Large intestine (tissue), 3 donors: ENCODE data around the gene SPATS2. TPM values are rescaled to one million over a fixed set of nuclear protein-coding genes. Genes with fewer than 3 reads are reported as not detected.

Experiments used
- DNase-seq, 2 donors: peaks; one replicate each; pipeline versions ENCODE4 v3.0.0 to v3.0.0-alpha.2; 2013
- H3K27ac ChIP-seq: one replicate; pipeline ENCODE4 v1.5.1; 2013; ENCODE audit warnings: low read length
- H3K27me3 ChIP-seq: 2 replicates; pipeline ENCODE4 v1.6.1; 2013; ENCODE audit warnings: low read length; ENCODE audit not compliant: control insufficient read depth, insufficient read depth
- H3K36me3 ChIP-seq: 2 replicates; pipeline ENCODE4 v1.6.1; 2013; ENCODE audit warnings: low read length; ENCODE audit not compliant: control insufficient read depth, insufficient read depth
- H3K4me1 ChIP-seq: one replicate; pipeline ENCODE4 v1.6.1; 2013; ENCODE audit warnings: low read length; ENCODE audit not compliant: control insufficient read depth, insufficient read depth
- H3K4me3 ChIP-seq: one replicate; pipeline ENCODE4 v1.5.1; 2013; ENCODE audit warnings: low read length
- H3K9me3 ChIP-seq: one replicate; pipeline ENCODE4 v1.6.1; 2013; ENCODE audit warnings: mild to moderate bottlenecking, low read depth, low read length, moderate library complexity; ENCODE audit not compliant: control insufficient read depth
- WGBS: methylation state at CpG from one replicate; pipeline ENCODE4 v1.1.5; 2013; ENCODE audit warnings: low lambda C conversion rate; ENCODE audit not compliant: insufficient coverage; 5-methylcytosine and 5-hydroxymethylcytosine counted together
- polyA plus RNA-seq: library from polyadenylated mRNA; unstranded; fragments of 120-200 nt; gene quantifications from one replicate; pipeline ENCODE4 v1.2.1, GENCODE V29; 2013

The SPATS2 gene
- polyA plus RNA-seq, 1 donor: 22.7 TPM

DNA sequence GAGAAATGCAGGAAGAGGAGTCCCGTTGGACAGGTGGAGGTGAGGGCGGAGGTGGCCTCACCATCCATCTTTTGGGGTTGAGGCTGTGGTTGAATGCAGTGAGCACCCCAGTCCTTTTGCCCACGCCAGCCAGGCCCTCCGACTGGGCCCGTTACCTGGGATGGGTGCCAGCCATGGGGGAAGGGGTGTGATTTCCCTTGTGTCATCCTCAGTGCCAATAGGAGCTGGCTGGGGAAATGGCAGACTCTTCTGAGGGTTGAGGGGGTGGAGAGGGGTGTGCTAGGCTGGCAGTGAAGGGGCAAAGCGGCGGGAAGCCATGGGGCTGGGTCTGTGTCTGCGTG is 181.2 kb downstream of the SPATS2 start:
- WGBS: no CpG with 5 or more reads among the region's 8 CpGs
- DNase-seq: no peak
- H3K36me3 ChIP-seq: no peaks in the 10 kb centered on the region

DNA sequence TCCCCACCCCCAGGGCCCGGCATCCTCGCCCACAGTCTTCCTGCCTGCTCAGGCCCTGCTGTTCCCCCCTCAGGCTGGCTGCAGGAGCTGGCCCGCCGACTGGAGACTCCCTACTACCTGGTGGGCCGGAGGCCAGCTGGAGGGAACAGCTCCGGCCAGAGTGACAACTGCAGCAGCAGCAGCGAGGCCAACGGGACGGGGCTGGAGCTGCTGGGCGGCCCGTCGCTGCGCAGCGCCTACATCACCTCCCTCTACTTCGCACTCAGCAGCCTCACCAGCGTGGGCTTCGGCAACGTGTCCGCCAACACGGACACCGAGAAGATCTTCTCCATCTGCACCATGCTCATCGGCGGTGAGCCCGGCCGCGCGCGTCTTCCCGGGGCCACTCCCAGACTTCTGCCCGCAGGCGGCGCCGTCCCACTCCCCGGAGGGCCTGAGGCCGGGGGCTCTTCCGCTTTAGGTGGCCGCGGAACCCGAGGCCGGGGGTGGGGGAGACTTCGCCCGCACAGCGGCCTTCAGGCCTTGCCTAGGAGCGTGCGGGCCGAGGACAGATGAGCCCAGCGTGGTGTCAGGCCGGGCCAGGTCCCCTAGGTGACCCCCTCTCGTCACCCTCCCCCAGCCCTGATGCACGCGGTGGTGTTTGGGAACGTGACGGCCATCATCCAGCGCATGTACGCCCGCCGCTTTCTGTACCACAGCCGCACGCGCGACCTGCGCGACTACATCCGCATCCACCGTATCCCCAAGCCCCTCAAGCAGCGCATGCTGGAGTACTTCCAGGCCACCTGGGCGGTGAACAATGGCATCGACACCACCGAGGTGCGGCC is 181.8 kb downstream of the SPATS2 start:
- no peak for DNase-seq
- no peak overlapping the region for H3K27ac ChIP-seq
- peaks cover 32% of the 10 kb centered on the region for H3K4me1 ChIP-seq
- H3K4me3 ChIP-seq: peak overlapping the region; percentile 33
- H3K9me3 ChIP-seq: no peaks in the 10 kb centered on the region
- WGBS: no CpG with 5 or more reads among the region's 70 CpGs
- no peaks in the 10 kb centered on the region for H3K36me3 ChIP-seq
- H3K27me3 ChIP-seq: peaks cover 32% of the 10 kb centered on the region

More for the DNA sequence above, 181.2 kb downstream of the SPATS2 start:
- peaks cover 37% of the 10 kb centered on the region for H3K4me1 ChIP-seq
- no peak overlapping the region for H3K27ac ChIP-seq
- peaks cover 37% of the 10 kb centered on the region for H3K27me3 ChIP-seq
- peak overlapping the region; percentile 33 for H3K4me3 ChIP-seq
- H3K9me3 ChIP-seq: no peaks in the 10 kb centered on the region

DNA sequence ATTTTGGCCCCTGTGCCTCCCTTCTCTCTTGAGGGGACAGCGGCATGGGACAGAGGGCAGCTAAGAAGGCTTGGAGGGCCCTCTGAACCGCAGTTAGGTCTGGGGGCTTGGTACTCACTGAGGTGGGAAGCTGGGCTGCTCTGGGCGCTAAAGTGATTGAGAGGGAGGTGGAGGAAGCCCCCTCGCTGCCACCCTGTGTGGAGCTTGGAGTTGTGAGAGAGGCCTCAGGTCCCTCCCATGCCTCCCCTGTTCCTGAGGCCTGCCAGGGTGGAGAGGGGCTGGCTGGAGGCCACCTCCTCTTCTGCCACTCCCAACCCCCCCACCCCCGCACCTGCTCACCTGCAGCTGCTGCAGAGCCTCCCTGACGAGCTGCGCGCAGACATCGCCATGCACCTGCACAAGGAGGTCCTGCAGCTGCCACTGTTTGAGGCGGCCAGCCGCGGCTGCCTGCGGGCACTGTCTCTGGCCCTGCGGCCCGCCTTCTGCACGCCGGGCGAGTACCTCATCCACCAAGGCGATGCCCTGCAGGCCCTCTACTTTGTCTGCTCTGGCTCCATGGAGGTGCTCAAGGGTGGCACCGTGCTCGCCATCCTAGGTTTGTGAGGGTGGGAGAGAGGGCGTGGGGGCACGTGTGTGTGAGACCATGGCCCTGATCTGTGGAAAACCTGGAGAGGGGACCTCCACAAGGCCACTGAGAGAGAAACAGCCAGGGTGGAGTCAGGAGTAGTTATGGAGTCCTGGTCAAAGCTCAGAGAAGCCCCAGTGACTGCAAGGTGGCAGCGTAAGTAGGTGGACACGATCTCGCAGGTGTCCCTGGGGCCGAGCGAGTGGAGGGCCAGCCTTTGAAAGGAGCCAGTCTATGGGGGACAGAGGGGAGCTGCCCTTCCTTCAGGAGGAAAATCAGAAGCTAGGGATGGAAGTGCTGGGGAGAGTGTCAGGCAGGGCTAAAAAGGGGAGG is 182.8 kb downstream of the SPATS2 start:
- WGBS: no CpG with 5 or more reads among the region's 28 CpGs
- H3K27me3 ChIP-seq: peaks cover 22% of the 10 kb centered on the region
- H3K27ac ChIP-seq: peak overlapping the region; percentile 15
- no peaks in the 10 kb centered on the region for H3K36me3 ChIP-seq
- no peaks in the 10 kb centered on the region for H3K9me3 ChIP-seq
- peak in 1 of 2 donors; percentile 59 for DNase-seq
- peaks cover 32% of the 10 kb centered on the region for H3K4me1 ChIP-seq
- peak overlapping the region; percentile 33 for H3K4me3 ChIP-seq

DNA sequence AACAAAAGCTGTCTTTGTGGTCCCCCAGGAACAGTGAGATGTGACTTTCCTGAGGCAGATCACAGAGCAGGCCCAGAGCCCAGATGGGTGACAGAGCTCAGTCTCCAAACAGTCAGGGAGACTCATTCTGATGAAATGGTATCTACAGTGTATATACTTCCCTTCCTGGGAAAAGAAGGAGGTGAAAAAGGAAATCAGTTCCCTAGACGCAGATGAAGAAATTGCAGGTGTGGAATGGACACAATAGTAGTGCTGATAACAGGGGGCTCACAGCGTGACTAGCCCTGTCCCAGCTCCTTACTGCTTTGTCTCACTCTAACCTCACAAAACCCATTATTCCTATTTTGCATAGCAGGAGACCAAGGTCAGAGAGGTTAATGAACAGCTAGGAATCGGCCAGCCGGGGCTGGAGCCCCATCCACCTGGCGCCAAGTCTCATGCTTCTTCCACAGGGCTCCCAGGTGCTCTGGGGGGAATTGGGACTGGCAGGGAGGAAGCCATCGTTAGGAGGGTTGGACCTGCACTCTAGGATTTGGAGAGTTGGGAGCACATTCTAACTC is 183.5 kb downstream of the SPATS2 start:
- peak in 1 of 2 donors; percentile 60 for DNase-seq
- no peak overlapping the region for H3K4me3 ChIP-seq
- peaks cover 32% of the 10 kb centered on the region for H3K4me1 ChIP-seq
- peak overlapping the region; percentile 15 for H3K27ac ChIP-seq
- H3K9me3 ChIP-seq: no peaks in the 10 kb centered on the region
- H3K27me3 ChIP-seq: peaks cover 18% of the 10 kb centered on the region
- WGBS: no CpG with 5 or more reads among the region's 6 CpGs
- H3K36me3 ChIP-seq: no peaks in the 10 kb centered on the region

DNA sequence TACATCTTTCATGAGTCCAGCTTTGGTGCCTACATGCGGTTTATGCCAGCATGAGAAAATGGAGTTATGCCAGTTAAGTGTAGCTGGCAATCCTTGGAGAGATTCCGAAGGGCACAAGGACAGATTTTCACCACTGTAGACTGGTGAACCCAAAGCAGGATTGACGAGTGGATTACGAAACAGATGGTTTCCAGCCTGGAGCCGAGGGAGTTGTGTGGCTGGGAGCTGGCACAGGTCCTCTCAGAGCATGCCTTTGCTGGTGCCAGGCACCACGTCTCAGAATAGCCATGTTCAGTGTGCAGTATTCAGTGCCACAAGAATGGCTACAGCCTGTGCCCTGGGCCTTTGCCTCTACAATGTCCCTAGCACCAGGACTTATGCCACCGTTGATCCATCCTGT is 184.8 kb downstream of the SPATS2 start:
- Histone ChIP-seq H3K4me1 (peaks cover 32% of the 10 kb centered on the region), H3K4me3 (no peak overlapping the region), H3K9me3 (no peaks in the 10 kb centered on the region), H3K36me3 (peaks cover 11% of the 10 kb centered on the region), H3K27ac (no peak overlapping the region), H3K27me3 (peaks cover 10% of the 10 kb centered on the region)
- DNase-seq: no peak
- WGBS: no CpG with 5 or more reads among the region's 7 CpGs

DNA sequence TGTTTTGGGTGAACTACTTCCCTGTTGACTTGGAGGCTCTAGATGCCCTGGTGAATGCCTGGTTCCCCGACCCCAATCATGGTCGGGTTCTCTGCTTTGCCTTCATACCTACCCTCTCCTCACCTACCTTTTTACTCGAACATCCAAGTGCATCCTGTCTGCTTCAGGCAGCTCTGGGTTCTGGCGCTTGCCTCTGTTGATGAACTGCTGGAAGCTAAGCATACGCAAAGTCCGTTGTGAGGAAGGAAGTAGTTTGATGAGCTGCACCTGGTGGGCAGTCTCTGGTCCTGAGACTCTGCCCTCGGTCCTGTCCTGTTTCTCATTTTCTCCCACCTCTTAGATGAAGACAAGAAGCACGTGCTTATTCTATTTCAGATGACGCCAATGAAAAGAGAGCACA is 185.2 kb downstream of the SPATS2 start:
- Histone ChIP-seq H3K4me3 (no peak overlapping the region), H3K36me3 (peaks cover 15% of the 10 kb centered on the region), H3K27ac (no peak overlapping the region), H3K9me3 (no peaks in the 10 kb centered on the region), H3K27me3 (peaks cover 10% of the 10 kb centered on the region), H3K4me1 (peaks cover 32% of the 10 kb centered on the region)
- no CpG with 5 or more reads among the region's 9 CpGs for WGBS
- DNase-seq: no peak

DNA sequence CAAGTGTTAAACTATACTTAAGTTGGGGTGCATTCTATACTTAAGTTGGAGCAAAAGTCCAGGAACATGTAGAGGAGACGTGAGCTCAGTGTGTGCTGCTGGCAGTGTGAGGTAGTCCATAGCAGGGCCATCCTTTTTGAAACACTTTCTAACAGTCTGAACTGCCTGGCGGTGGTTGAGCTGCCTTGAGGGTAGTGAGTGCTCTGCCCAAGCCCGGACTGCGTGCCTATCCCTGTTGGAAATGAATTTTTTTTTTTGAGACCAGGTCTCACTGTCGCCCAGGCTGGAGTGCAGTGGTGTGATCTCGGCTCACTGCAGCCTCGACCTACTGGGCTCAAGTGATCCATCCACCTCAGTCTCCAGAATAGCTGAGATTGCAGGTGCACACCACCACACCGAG is 185.6 kb downstream of the SPATS2 start:
- Histone ChIP-seq H3K27ac (no peak overlapping the region), H3K27me3 (peaks cover 10% of the 10 kb centered on the region), H3K9me3 (no peaks in the 10 kb centered on the region), H3K4me3 (no peak overlapping the region), H3K4me1 (peaks cover 32% of the 10 kb centered on the region), H3K36me3 (peaks cover 20% of the 10 kb centered on the region)
- no CpG with 5 or more reads among the region's 8 CpGs for WGBS
- no peak for DNase-seq

DNA sequence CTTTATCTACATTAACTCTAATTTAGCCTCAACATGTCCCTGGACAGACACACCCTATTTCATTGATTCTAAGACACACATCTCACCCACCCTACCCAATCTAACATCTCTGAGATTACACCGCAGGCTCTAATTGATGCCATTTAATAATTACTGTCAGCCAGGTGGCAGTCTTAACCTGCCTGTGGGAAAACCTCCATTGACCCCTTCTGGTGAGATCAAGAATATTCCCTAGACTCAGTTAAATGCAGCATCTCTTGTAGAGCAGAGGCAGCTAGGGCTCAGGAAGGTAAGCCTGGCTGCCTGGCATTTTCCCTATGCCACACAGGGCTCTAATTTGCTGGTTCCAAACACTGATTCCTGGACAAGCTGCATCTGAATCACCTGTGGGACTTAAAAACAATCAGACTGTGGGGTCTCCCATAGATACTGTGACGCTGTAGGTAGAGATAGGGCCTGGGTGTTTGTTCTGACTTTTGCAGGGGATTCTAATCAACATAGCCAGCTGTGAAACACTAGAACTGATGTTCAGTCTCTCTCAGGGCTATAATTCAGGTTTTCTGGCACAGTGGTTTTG is 186.3 kb downstream of the SPATS2 start:
- peaks cover 27% of the 10 kb centered on the region for H3K36me3 ChIP-seq
- H3K9me3 ChIP-seq: no peaks in the 10 kb centered on the region
- DNase-seq: no peak
- H3K4me1 ChIP-seq: peaks cover 29% of the 10 kb centered on the region
- WGBS: no CpG with 5 or more reads among the region's 2 CpGs
- H3K4me3 ChIP-seq: no peak overlapping the region
- H3K27ac ChIP-seq: no peak overlapping the region
- H3K27me3 ChIP-seq: peaks cover 6% of the 10 kb centered on the region

DNA sequence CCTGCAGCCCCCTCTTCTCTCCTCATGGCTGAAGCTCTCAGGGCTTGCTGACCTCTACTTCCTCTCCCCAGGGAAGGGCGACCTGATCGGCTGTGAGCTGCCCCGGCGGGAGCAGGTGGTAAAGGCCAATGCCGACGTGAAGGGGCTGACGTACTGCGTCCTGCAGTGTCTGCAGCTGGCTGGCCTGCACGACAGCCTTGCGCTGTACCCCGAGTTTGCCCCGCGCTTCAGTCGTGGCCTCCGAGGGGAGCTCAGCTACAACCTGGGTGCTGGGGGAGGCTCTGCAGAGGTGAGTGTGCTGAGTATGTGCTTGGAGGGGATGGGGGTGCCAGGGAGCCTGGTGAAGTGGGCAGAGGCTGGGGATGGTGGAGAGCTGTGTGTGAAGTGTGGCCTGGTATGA is 187.0 kb downstream of the SPATS2 start:
- Histone ChIP-seq H3K27me3 (no peaks in the 10 kb centered on the region), H3K27ac (no peak overlapping the region), H3K9me3 (no peaks in the 10 kb centered on the region), H3K36me3 (peaks cover 34% of the 10 kb centered on the region), H3K4me1 (peaks cover 23% of the 10 kb centered on the region), H3K4me3 (no peak overlapping the region)
- DNase-seq: no peak
- no CpG with 5 or more reads among the region's 15 CpGs for whole genome bisulfite sequencing
